Endothelial cell (in vitro differentiated cells): ENCODE measurements around the gene POM121L12. TPM values are rescaled to one million over a fixed set of nuclear protein-coding genes. Genes with fewer than 3 reads are reported as not detected.

Experiments
- DNase-seq: peaks from one replicate; pipeline ENCODE4 v3.0.0; 2021; ENCODE audit warnings: low spot score
- H3K27ac Mint-ChIP-seq: one replicate; pipeline ENCODE4 v1.8.0; 2021; ENCODE audit warnings: mixed read lengths, inconsistent platforms; ENCODE audit not compliant: unreplicated experiment
- H3K27me3 Mint-ChIP-seq: one replicate; pipeline ENCODE4 v1.8.0; 2021; ENCODE audit warnings: mild to moderate bottlenecking, moderate library complexity, mixed read lengths, inconsistent platforms; ENCODE audit not compliant: unreplicated experiment
- H3K36me3 Mint-ChIP-seq: one replicate; pipeline ENCODE4 v1.8.0; 2021; ENCODE audit warnings: mild to moderate bottlenecking, low read depth, mixed read lengths, inconsistent platforms; ENCODE audit not compliant: unreplicated experiment
- H3K4me1 Mint-ChIP-seq: one replicate; pipeline ENCODE4 v1.8.0; 2021; ENCODE audit warnings: mild to moderate bottlenecking, mixed read lengths, inconsistent platforms; ENCODE audit not compliant: unreplicated experiment
- H3K4me3 Mint-ChIP-seq: one replicate; pipeline ENCODE4 v1.8.0; 2021; ENCODE audit warnings: mild to moderate bottlenecking, mixed read lengths, inconsistent platforms; ENCODE audit not compliant: unreplicated experiment
- H3K9me3 Mint-ChIP-seq: one replicate; pipeline ENCODE4 v1.8.0; 2021; ENCODE audit warnings: mixed read lengths, inconsistent platforms; ENCODE audit not compliant: unreplicated experiment
- long read RNA-seq: library from polyadenylated mRNA; unstranded; transcript quantifications from one replicate; pipeline ENCODE4 v2.0.0, GENCODE V29; 2020; ENCODE audit not compliant: unreplicated experiment
- total RNA-seq: library from RNA; stranded (reverse); fragmentation: NEBNext Ultra II Directional; extraction: Animal tissue kit (Norgen Biotek cat#: 25700); gene quantifications from one replicate; pipeline ENCODE4 v1.2.1, GENCODE V29; 2021; ENCODE audit not compliant: unreplicated experiment
- TF ChIP-seq, protein P1 (sequence below): fragments of 200-600 bp; sonication (generic); IDR thresholded peaks from one replicate; pipeline ENCODE4 v1.5.0; 2021; ENCODE audit warnings: antibody characterized with exemption; ENCODE audit not compliant: unreplicated experiment

POM121L12 gene
- total RNA-seq, result not detected
- long read RNA-seq, result 0 reads

DNA sequence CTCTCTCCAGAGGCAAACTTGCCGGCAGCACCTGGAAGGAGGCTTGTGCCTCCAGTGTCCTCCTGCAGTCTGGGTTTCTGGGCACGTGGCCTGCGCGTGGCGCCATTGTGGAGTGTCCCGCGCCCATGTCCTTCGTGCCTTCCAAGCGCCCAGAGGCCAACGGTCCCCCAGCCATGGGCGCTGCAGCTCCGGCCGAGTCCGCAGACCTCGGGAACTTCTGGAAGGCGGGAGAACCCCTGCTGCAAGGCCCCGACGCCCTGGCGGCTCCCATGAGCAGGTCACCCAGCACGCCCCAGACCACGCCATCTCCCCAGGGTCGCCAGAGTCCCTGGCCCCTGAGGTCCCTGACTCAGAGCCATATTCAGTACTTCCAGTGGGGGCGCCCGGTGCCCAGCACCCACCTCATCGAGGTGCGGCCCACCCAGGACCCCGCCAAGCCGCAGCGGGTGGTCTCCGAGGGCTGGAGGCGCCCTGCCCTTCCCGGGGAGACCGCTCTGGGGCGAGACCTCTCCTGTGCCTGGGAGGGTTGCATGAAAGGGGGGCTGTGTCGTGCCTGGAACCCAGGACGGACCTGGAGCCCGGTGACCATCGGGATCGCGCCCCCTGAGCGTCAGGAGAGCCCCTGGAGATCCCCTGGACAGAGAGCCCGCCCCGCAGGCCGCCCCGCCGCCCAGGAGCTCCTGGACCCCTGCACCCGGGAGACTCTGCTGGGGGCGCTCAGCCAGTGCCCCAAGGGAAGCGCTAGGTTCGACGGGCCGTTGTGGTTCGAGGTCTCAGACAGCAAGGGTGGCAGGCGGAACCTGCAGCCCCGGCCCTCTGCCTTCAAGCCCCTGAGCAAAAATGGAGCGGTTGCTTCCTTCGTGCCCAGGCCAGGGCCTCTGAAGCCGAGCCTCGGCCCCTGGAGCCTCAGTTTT is at the start of gene POM121L12:
TSS of gene POM121L12 (plus strand) at position 135 of the 914 bp plus-strand sequence. CDS start at position 174, 39 bp downstream.
- no peak for DNase-seq
- TF ChIP-seq, protein P1, sequence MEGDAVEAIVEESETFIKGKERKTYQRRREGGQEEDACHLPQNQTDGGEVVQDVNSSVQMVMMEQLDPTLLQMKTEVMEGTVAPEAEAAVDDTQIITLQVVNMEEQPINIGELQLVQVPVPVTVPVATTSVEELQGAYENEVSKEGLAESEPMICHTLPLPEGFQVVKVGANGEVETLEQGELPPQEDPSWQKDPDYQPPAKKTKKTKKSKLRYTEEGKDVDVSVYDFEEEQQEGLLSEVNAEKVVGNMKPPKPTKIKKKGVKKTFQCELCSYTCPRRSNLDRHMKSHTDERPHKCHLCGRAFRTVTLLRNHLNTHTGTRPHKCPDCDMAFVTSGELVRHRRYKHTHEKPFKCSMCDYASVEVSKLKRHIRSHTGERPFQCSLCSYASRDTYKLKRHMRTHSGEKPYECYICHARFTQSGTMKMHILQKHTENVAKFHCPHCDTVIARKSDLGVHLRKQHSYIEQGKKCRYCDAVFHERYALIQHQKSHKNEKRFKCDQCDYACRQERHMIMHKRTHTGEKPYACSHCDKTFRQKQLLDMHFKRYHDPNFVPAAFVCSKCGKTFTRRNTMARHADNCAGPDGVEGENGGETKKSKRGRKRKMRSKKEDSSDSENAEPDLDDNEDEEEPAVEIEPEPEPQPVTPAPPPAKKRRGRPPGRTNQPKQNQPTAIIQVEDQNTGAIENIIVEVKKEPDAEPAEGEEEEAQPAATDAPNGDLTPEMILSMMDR, result no peak
- Mint-ChIP-seq H3K4me3 (no peak within 1 kb of the TSS), H3K4me1 (no peaks in the 10 kb centered on the region), H3K27me3 (peaks cover 7% of the 10 kb centered on the region), H3K27ac (no peak within 1 kb of the TSS), H3K9me3 (peaks cover 9% of the 10 kb centered on the region), H3K36me3 (peaks cover 10% of the 10 kb centered on the region)

DNA sequence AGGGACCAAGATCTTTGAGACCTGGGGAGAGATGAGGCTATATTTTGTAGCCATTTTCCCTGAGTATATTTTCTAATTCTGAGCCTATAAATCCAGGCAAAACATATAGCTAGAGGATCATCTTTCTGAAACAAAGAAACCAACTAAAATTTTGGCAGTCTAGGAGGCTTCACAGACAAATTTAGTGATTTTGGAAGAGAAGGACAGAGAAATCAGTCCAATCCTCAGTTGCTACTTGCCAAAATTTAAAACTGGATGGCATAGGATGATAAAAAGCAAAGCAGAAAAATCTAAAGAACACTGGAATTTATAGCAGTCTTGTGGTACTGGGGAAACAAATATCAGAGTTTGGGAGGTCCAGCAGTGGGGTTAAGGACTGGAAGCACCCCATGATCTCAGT is 43.4 kb upstream of the POM121L12 start:
- no peaks in the 10 kb centered on the region for H3K9me3 Mint-ChIP-seq
- H3K4me1 Mint-ChIP-seq, result no peaks in the 10 kb centered on the region
- H3K27me3 Mint-ChIP-seq, result no peaks in the 10 kb centered on the region
- TF ChIP-seq, protein P1, result no peak
- no peak overlapping the region for H3K27ac Mint-ChIP-seq
- no peak overlapping the region for H3K4me3 Mint-ChIP-seq
- no peak for DNase-seq
- no peaks in the 10 kb centered on the region for H3K36me3 Mint-ChIP-seq

DNA sequence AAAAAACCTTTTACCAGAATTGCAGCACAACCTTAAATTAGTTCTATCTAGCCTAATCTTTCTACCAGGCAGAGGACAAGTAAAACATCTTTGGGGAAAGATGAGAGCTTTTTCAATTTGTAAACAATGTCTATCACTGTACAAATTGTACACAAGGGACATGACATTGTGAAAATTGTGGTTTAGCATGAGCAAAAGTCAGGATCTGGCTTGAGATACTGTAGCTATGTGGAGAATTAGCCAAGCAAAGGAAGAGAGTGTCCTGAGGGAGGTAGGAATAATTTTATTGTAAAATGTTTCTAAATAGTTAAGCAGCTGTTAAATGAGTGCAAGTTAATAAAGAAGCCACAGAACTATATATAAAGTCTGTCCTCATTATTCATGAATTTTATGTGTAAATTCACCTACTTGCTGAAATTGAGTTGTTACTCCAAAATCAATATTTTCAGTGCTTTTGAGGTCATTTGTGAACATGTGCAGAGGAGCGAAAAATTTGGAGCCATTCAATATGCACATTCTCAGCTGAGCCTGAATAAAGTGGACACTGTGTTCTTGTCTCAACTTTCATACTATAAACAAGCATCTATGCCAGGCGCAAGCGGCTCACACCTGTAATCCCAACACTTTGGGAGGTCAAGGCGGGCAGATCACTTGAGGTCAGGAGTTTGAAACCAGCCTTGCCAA is 42.8 kb upstream of the POM121L12 start:
- Mint-ChIP-seq H3K36me3 (no peaks in the 10 kb centered on the region), H3K27ac (no peak overlapping the region), H3K27me3 (no peaks in the 10 kb centered on the region), H3K4me1 (no peaks in the 10 kb centered on the region), H3K9me3 (no peaks in the 10 kb centered on the region), H3K4me3 (no peak overlapping the region)
- TF ChIP-seq, protein P1, result no peak
- no peak for DNase-seq

DNA sequence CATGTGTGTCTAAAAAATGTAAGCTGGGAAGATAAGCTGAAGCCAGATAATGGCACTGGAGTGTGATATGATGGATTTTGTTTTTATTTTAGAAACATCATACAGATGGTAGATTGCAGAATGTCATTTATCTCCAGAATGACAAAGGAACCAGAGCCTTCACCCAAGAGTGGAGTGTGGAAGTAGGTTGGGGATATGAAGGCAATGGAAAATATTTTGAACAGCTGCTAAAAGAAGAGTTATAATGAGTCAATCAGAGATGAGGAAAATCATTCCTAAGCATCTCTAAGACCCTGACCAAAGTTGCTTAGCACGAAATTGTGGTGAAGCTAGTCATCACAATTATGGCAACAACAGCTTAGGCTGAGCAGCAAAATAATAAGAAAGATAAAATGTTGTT is 39.8 kb upstream of the POM121L12 start:
- no peaks in the 10 kb centered on the region for H3K4me1 Mint-ChIP-seq
- no peak for DNase-seq

More for the DNA sequence above, 39.8 kb upstream of the POM121L12 start:
- Mint-ChIP-seq H3K36me3 (no peaks in the 10 kb centered on the region), H3K27me3 (no peaks in the 10 kb centered on the region), H3K4me3 (no peak overlapping the region), H3K27ac (no peak overlapping the region), H3K9me3 (no peaks in the 10 kb centered on the region)
- TF ChIP-seq, protein P1, result no peak
